ENCODE results near the gene FEV.

DNA sequence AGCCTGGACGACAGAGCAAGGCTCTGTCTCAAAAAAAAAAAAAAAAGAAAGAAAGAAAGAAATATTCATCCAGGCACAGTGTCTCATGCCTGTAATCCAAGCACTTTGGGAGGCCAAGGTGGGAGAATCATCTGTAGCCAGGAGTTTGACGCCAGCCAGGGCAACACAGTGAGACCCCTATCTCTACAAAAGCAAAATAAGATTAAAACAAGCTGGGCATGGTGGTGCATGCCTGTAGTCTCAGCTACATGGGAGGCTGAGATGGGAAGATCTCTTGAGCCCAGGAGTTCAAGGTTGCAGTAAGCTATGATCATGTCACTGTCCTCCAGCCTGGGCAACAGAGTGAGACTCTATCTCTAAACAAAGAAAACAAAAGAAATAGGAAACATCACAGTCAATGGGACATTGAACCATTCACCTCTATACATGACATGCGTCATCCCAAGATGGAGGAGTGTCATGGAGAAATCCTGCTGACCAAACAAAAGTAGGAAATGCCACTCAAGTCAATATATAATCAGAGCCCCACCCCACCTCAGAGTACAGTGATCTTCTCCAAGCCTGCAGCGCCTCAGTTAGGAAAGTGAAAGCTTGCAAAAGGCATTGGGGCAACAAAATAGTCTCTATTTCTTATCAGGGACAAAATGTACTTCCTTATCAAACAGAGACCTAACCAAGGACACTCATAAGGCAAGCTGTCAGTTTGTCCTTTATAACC lies 9.8 kb downstream of the FEV start:
- TF ChIP-seq, protein P1, sequence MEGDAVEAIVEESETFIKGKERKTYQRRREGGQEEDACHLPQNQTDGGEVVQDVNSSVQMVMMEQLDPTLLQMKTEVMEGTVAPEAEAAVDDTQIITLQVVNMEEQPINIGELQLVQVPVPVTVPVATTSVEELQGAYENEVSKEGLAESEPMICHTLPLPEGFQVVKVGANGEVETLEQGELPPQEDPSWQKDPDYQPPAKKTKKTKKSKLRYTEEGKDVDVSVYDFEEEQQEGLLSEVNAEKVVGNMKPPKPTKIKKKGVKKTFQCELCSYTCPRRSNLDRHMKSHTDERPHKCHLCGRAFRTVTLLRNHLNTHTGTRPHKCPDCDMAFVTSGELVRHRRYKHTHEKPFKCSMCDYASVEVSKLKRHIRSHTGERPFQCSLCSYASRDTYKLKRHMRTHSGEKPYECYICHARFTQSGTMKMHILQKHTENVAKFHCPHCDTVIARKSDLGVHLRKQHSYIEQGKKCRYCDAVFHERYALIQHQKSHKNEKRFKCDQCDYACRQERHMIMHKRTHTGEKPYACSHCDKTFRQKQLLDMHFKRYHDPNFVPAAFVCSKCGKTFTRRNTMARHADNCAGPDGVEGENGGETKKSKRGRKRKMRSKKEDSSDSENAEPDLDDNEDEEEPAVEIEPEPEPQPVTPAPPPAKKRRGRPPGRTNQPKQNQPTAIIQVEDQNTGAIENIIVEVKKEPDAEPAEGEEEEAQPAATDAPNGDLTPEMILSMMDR (optimal IDR thresholded peaks at IDR 0.05 in 1 of 3, IDR thresholded peaks at IDR 0.05 in 1 of 3, conservative IDR thresholded peaks at IDR 0.05 in 1 of 3; ENCODE audit: extremely low read depth in 1 of 3, insufficient read depth in 2 of 3, low read length in 3 of 3) = no peak
- TF ChIP-seq EZH2 (IDR thresholded peaks at IDR 0.05; ENCODE audit: low read length) = no peak

Measured in keratinocyte (primary cell).